Activated T-cell treated with anti-CD3 and anti-CD28 coated beads for 48 hours (primary cell): ENCODE results near the gene JAKMIP3.

ENCODE experiments used
- DNase-seq: peaks from one replicate; pipeline ENCODE4 v3.0.0-alpha.2; 2020; ENCODE audit warnings: low read depth

JAKMIP3 gene

GRCh38 chr10:132043861-132044695, 21.7 kb upstream of the JAKMIP3 start:
- DNase-seq = no peak

GRCh38 chr10:132044803-132045202, 20.9 kb upstream of the JAKMIP3 start:
- no peak for DNase-seq

- no peak for DNase-seq
These were observed 20.4 kb upstream of the JAKMIP3 start for GRCh38 chr10:132045324-132045723.

- no peak for DNase-seq
These were observed 18.0 kb upstream of the JAKMIP3 start for GRCh38 chr10:132047575-132048293.

GRCh38 chr10:132048294-132048667, 17.5 kb upstream of the JAKMIP3 start:
- DNase-seq = no peak

GRCh38 chr10:132050191-132050590, 15.6 kb upstream of the JAKMIP3 start:
- no peak for DNase-seq

GRCh38 chr10:132052124-132052523, 13.6 kb upstream of the JAKMIP3 start:
- no peak for DNase-seq

GRCh38 chr10:132054564-132054963, 11.2 kb upstream of the JAKMIP3 start:
- no peak for DNase-seq

GRCh38 chr10:132055616-132056015, 10.1 kb upstream of the JAKMIP3 start:
- no peak for DNase-seq

- no peak for DNase-seq
These were observed 9.1 kb upstream of the JAKMIP3 start for GRCh38 chr10:132056663-132057062.

GRCh38 chr10:132057191-132057681, 8.5 kb upstream of the JAKMIP3 start:
- DNase-seq = no peak

GRCh38 chr10:132058111-132058745, 7.5 kb upstream of the JAKMIP3 start:
- peak; percentile 11 for DNase-seq

- DNase-seq = no peak
These were observed 6.7 kb upstream of the JAKMIP3 start for GRCh38 chr10:132058793-132059759.

GRCh38 chr10:132059760-132060508, 5.8 kb upstream of the JAKMIP3 start:
- DNase-seq = no peak

GRCh38 chr10:132061030-132061429, 4.7 kb upstream of the JAKMIP3 start:
- DNase-seq = no peak

GRCh38 chr10:132061465-132061864, 4.3 kb upstream of the JAKMIP3 start:
- DNase-seq = no peak

- no peak for DNase-seq
These were observed 3.6 kb upstream of the JAKMIP3 start for GRCh38 chr10:132062116-132062515.

GRCh38 chr10:132062641-132063390, 2.9 kb upstream of the JAKMIP3 start:
- no peak for DNase-seq

GRCh38 chr10:132063432-132063831, 2.3 kb upstream of the JAKMIP3 start:
- DNase-seq = no peak
